Stomach (tissue), 4 donors: ENCODE measurements around the gene PRKN.

Source experiments
- EP300 ChIP-seq: sonication (generic); formaldehyde crosslinking; IDR thresholded peaks from one replicate; pipeline ENCODE4 v1.6.1; 2017; ENCODE audit warnings: antibody characterized with exemption
- POLR2A ChIP-seq, 4 donors: fragments of 450-650 bp; IDR thresholded peaks; one replicate each; pipeline ENCODE4 v1.6.1; 2016; ENCODE audit warnings: antibody characterized with exemption in 4 of 4, control low read depth in 2 of 4, mild to moderate bottlenecking in 1 of 4, moderate library complexity in 1 of 4
- POLR2AphosphoS5 ChIP-seq, 3 donors: sonication (generic); formaldehyde crosslinking; IDR thresholded peaks; one replicate each; pipeline ENCODE4 v1.6.1; 2016; ENCODE audit warnings: antibody characterized with exemption in 3 of 3
- TF ChIP-seq, protein P1 (sequence below), 7 experiments: fragments of 450-650 bp in 4 of 7; fragments of 200-600 bp in 3 of 7; sonication (generic) in 3 of 7; IDR thresholded peaks; one replicate each; pipeline ENCODE4 v1.5.1; 2016 to 2019; ENCODE audit warnings: antibody characterized with exemption in 7 of 7, control low read depth in 2 of 7, mild to moderate bottlenecking in 1 of 7

DNA sequence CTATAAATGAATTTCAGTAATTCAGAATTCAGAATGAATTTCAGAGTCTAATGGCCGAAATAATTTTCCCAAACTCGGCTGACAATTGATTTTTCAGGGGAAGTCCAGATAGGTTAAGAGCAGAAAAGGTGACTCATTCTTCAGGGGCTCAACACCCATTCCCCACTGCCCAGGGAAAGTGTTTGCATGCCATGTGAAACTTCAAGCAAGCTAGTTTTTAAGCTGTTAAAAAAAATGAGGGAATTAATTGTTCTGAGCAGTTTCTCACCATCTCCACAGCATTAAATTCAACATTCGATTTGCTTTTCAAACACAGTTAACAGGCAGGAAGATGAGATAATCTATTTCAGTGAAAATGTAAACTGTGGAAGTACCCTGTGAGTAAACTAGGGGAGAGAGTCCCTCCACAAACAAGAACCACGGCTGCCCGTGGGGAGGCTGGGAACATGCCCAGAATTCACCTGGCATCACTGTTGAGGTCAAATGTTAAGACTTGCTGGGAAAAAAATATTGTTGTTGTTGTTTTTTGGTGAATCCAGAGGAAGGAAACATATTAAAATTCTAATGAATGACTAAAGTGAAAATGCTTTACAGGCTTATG lies 803.0 kb downstream of the PRKN start:
- TF ChIP-seq, protein P1, sequence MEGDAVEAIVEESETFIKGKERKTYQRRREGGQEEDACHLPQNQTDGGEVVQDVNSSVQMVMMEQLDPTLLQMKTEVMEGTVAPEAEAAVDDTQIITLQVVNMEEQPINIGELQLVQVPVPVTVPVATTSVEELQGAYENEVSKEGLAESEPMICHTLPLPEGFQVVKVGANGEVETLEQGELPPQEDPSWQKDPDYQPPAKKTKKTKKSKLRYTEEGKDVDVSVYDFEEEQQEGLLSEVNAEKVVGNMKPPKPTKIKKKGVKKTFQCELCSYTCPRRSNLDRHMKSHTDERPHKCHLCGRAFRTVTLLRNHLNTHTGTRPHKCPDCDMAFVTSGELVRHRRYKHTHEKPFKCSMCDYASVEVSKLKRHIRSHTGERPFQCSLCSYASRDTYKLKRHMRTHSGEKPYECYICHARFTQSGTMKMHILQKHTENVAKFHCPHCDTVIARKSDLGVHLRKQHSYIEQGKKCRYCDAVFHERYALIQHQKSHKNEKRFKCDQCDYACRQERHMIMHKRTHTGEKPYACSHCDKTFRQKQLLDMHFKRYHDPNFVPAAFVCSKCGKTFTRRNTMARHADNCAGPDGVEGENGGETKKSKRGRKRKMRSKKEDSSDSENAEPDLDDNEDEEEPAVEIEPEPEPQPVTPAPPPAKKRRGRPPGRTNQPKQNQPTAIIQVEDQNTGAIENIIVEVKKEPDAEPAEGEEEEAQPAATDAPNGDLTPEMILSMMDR (IDR thresholded peaks at IDR 0.05) = no peak
- TF ChIP-seq POLR2AphosphoS5 (IDR thresholded peaks at IDR 0.05) (no peak), POLR2A (IDR thresholded peaks at IDR 0.05) (no peak), EP300 (no peak)
